ENCODE results near the gene MRPL37.
"Not testable (repeated sequence)": the region's sequence is repeated elsewhere in the genome, so short reads cannot be mapped to it uniquely, and the experiment has no call there.

MRPL37 gene

DNA sequence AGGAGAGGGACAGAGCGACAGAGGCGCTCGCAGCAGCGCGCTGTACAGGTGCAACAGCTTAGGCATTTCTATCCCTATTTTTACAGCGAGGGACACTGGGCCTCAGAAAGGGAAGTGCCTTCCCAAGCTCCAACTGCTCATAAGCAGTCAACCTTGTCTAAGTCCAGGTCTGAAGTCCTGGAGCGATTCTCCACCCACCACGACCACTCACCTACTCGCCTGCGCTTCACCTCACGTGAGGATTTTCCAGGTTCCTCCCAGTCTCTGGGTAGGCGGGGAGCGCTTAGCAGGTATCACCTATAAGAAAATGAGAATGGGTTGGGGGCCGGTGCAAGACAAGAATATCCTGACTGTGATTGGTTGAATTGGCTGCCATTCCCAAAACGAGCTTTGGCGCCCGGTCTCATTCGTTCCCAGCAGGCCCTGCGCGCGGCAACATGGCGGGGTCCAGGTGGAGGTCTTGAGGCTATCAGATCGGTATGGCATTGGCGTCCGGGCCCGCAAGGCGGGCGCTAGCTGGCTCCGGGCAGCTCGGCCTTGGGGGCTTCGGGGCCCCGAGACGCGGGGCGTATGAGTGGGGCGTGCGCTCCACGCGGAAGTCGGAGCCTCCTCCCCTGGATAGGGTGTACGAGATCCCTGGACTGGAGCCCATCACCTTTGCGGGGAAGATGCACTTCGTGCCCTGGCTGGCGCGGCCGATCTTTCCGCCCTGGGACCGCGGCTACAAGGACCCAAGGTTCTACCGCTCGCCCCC lies at the start of gene MRPL37, which contains the start of gene CYB5RL:
Gene MRPL37 (plus strand): TSS at position 403 of the 754 bp plus-strand sequence. CDS start 77 bp downstream, at position 480.
Gene CYB5RL (minus strand): TSS at position 266 of the 754 bp plus-strand sequence. CDS start 4,414 bp downstream, outside the sequence.
- peak; percentile 75 for DNase-seq

DNA sequence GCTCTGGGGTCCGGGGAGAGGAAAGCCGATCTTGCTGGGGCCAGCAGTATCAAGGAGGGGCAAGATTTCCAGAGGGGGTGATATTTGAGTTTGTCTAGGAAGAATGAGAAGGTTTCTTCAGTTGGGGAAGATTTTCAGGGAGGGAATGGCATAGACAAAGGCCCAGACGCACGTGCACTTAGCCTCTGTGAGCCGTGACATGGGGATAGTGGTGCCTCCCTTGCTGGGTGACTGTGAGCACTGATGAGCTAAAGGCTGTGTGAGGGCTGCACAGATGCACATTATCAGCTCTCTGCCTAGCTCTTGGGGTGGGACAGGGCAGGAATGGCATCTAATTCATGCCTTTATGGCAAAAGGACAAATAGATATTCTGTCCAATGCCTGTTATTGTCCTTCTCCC lies 49.0 kb upstream of the MRPL37 start:
- no peak for DNase-seq

DNA sequence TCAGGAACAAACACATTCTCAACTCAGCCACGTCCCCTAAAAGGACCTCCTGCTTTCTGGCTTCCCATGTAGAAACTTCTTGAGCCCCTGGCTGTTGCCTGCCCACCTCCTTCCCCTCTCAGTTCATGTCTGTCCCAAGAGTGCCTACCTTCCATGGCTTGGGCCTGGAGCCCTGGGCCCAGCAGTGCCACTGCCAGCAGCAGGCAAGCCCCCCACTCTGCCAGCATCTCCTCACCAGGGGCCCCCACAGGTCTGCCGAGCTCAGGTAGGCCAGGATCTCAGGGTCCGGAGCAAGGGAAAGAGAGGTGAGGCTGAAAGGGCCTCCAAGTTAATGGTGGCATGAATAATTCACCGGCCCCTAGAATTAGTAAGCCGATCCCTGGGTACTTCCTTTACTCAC lies 47.3 kb upstream of the MRPL37 start, which contains the start of gene CDCP2:
Gene CDCP2 (minus strand): TSS at position 305 of the 400 bp plus-strand sequence. CDS start 78 bp downstream, at position 227.
- DNase-seq = no peak

DNA sequence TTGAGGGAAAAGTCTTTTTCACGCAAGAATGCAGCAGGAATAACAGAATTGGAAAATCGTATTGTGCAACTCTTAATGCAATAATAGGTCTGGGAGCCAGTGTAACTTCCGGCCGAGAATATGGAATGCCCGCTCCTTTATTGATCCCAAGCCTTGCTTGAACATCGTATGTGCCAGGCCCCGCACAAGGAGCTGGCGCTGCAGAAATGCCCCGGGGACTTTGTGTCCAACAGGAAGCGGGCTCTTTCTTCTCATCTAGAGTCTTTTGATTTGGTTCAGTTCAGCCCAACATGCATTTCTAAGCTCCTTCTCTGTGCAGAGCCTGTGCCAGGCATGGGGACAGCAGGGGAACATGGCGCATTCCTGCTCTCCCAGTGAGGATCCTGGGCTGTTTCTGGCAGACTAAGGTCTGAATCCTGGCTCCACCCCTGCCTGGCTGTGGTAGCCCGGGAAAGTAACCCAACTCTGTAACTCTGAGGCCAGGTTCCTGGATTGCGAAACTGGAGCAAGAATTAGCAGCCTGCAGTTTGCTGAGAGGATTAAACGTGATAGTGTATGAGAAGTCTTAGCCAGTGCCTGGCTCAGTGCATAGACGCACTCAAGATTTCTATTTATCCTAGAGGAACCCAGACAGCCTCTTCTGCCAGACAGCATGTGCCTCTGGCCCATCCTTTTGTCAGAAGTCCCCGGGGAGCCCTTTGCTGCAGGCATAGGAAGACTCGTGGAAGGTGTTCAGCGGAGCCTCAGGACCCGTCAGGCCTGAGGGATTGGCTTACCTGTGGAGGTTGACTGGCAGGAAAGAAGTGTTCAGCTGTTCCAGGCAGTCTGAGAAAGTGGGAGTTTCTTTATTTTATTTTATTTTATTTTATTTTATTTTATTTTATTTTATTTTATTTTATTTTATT lies 46.2 kb upstream of the MRPL37 start:
- DNase-seq = no peak

DNA sequence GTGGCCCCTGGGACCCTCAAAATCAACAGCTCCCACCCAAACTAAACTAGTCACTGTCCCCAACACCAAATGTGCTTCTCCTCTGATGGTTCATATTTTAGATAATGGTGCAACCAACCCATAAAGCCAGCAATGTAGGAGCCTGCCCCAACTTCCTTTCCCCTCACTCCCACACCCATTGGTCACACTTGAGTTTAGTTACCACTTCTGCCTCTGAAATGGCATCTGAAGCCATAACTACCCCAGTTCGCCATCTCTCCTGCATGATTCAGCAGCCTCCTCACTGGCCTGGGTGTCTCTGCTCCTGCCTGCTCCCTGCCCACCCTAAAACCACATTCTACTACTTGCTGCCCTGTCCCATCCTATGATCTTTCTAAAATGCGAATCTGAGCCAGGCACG lies 43.8 kb upstream of the MRPL37 start:
- DNase-seq = no peak

DNA sequence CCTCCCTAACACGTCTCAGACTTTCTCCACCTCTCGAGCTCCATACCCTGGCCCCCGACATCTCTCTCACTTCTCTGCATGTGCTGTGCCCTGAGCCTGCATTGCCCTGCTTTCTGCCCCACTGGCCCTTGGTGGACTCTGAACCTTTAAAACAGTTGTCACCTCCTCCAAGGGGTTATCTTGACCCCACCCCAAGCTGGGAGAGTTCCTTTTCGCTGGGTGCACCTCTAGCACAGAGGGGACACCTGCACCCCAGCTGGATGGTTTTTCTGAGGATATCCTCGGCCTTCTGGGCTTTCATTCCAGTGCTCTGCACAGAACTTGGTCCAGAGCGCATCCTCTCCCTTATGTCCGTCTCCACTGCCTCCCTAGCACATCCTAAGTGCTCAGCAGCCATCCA lies 43.0 kb upstream of the MRPL37 start:
- DNase-seq = no peak

DNA sequence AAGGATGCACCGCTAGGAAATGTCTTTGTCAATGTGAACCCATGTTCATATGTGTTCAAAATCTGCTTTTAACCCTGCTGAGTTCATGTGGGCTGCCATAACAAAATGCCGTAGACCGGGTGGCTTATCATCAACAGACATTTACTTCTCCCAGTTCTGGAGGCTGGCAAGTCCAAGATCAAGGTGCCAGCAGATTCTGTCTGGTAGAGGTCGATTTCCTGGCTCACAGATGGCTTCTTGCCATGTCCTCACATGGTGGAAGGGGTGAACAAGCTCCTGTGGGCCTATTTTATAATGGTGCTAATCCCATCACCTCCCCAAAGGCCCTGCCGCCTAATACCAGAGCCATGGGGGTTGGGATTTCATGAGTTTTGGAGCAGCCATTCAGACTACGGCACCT lies 42.6 kb upstream of the MRPL37 start:
- no peak for DNase-seq

DNA sequence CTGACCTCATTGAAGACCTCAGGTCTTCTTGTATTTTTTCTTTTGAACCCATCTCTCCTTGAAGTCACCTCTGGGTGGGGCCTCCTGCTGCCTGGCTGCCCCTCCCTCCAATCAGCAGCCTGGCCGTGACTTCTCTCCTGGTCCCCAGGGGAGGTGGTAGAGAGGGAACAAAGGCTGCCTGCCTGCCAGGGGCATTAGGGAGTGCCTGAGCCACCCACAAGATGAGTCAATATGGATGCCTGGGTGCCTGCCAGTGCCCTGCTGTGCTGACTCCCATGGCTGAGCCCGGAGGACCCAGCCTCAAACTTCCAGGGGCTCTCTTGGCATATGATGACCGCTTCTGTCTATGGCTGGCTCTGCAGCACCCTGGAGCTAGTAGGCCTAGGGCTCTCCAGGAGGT lies 41.9 kb upstream of the MRPL37 start:
- DNase-seq = no peak

DNA sequence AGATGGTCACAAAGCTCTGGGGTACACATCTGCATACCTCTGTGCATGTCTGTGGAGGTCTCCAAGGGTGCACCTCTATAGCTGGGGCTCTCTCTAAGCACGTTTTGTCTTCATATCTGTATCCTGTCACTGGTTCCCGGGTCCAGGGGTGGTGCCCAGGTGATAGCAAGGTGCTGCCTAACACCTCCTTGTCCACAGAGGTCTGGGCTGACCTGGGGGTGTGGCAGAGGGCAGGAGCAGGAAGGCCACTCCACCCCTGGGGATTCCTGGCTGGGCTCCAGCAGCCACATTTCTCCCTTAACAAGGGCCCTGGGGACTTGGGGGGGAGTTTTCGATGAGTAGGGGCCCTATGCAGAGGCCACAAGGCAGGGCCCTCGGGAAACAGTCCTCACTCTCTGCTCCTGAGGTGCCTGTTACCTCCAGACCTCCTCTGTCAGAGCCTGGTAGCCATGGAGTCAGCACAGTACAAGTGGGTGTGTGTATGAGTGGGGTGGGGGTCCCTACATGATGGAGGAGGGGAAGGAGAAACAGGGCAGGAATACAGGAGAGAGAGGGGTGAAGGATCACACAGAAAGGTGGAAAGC lies 40.1 kb upstream of the MRPL37 start:
- DNase-seq = no peak

DNA sequence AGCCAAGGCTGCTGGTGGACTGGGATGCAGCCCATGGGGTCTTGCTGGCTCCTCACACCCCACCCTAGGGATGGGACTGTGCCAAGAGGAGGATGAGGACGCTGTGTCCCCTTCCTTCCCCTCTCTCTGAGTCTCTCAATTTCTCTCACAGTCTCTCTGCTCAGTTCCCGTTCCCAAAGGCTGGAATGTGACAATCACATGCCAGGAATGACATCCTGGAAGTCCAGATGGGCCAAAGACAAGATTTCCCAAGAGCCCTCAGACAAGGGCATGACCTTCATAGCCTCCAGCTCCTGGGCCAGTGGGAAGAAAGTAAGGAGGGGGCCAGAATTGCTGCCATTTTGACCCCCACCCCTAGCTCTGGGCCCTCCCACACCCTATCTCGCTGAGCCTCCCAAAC lies 39.6 kb upstream of the MRPL37 start:
- no peak for DNase-seq

DNA sequence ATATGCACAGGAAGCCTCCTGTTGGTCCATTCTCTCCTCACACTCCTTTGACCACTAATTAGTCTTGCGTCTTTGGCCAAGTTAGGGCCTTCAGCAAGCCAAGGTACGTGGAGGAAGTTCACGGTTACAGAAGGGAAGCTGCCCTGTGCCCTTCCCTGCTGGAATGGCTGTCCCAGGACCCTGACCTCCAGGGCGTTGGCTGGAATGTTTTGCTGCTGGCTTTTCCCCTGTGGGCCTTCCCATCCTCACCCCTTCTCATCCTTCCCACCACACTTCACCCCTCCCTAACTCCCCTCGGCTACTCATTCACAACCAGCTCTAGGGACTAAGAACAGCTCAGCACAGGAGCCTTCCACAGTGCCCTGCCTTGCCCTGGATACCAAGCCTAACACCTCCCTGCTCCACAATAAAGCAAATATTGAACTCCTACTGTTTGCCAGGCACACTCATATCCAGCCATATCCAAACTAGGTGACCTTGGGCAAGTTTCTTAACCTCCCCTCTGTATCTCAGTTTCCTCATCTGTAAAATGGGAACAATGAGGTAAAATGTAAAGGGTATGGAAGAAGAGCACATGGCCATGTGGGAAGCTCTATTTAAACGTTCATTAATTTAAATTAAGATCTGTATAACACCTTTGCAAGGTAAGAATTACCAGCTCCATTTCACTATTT lies 38.3 kb upstream of the MRPL37 start:
- DNase-seq = no peak

DNA sequence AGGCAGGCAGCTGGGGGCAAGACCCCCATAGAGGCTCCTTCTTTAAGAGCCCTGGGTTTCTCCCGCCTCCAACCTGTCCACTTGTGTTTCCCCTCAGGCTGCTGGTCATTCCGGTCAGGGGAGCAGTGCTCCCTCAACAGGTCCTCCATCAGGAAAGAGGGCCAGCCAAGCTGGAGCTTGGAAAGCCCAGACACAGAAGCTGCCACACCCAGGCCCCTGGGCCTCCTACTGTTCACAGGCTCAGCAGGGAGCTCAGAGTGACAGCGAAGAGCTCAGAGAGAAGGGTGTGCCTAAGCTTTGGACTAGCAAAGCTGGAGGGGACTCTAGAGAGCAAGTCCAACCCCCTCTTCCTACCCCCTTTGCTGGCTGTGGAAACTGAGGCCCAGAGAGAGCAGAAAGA lies 36.9 kb upstream of the MRPL37 start:
- no peak for DNase-seq

DNA sequence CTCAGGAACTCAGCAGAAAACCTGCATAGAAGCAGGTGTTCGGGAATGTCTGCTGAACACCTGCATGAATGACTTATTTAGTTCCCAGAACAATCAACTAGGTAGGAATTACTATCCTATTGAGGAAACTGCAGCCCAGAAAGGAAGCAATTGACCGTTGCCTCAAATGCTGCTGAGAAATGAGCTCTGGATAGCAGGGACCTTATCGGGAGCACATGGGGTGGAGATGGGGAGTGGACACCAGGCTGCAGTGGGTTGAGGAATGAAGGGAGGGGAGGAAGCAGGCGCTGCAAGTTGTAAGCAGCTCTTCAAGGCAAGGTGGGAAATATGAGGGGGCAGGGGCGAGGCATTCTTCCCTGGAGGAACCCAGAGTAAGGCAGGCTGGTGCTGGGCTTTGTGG lies 36.4 kb upstream of the MRPL37 start:
- DNase-seq = no peak

DNA sequence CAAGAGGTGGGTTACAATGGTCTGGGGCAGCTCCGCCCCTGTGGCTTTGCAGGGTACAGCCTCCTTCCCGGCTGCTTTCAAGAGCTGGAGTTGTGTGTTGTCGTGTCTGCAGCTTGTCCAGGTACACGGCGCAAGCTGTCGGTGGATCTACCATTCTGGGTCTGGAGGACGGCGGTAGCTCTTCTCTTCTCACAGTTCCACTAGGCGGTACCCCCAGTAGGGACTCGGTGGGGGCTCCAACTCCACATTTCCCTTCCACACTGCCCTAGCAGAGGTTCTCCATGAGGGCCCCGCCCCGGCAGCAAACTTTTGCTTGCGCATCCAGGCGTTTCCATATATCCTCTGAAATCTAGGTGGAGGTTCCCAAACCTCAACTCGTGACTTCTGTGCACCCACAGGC lies 34.8 kb upstream of the MRPL37 start:
- DNase-seq = no peak

DNA sequence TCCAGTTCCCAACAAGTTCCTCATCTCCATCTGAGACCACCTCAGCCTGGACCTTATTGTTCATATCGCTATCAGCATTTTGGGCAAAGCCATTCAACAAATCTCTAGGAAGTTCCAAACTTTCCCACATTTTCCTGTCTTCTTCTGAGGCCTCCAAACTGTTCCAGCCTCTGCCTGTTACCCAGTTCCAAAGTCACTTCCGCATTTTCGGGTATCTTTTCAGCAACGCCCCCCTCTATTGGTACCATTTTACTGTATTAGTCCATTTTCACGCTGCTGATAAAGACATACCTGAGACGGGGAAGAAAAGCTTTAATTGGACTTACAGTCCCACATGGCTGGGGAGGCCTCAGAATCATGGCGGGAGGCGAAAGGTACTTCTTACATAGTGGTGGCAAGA lies 33.6 kb upstream of the MRPL37 start:
- not testable (repeated sequence) for DNase-seq

DNA sequence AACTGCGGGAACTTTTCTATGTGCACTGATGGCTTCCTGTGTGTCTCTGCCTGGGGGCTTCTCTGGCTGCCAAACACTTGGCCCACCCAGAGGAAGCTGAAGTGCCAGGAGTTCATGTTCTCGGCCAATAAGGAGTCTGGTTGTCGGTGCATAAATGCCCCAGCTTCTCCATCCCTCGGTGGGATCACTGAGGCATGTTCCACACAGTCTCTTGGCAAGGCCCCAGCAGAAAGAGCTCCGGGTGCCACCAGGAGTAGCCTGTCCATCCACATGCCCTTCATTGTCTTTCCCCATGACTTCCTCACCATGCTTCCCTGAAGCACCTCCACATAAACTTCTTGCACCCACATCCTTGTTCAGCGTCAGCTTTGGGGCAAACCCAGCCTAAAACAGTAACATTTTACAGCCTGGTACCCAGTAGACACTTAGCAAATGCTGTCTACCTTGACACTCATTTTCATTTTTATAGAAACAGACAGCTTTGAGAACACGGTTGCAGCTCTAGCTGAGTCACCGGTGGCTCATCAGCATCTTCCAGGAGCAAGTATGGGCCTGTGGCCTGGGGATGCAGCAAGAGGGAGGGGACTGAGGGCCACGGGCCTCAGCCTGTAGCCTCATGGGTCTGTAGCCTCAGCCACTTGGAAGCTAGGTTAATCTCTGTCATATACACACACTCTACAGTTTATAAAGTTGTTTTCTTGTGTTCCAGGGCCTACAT lies 32.4 kb upstream of the MRPL37 start:
- DNase-seq = no peak

DNA sequence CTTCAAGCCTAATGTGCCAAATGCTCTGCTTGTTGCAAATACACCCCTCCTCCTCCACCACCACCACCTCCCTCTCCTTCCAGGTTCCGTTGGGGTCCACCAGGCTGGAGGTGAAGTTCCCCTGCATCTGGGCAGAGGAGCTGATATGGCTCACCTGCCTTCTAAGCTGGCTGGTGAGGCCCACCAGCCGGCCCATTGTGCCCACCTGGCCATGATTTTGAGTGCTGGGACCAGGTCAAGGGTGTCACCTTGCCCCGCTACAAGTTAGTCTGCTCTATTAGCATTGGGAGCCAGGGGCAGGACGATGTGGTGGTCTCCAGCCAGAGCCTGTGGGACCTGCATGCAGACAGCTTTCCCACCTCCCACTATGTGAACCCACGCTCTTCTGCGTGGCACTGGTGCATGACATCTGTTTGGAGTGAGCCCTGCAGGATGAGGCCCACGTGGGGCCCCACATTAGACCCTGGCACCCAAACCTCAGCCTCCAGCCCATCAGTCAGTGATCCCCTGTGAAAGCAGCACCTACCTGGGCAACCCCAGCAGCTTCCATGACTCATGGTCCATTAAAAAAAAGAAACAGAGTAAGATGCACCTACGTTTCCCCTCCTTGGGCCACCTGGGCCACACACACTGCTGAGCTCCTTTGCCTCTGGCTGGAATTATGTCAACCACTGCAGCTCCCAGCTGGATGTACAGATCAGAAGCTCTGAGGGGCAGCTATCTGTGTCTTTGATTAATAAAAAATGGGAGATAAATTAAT lies 31.6 kb upstream of the MRPL37 start:
- DNase-seq = no peak

DNA sequence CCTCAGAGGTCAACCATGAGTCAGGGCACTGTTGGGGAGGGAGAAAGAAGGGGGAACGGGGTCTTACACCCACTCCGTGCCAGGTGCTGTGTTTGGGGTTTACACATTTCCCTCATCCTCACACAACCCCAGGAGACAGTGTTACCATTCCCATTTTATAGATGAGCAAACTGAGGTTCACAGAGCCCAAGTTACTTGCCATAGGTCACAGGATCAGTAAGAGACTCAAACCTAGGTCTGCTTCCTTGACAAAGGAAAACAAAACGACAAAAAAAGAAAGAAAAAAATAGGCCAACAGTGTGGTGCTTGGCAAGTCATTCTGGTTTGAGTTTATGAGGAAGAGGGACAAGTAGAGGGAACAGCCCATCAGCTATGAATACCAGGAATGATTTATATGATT lies 30.9 kb upstream of the MRPL37 start:
- no peak for DNase-seq

DNA sequence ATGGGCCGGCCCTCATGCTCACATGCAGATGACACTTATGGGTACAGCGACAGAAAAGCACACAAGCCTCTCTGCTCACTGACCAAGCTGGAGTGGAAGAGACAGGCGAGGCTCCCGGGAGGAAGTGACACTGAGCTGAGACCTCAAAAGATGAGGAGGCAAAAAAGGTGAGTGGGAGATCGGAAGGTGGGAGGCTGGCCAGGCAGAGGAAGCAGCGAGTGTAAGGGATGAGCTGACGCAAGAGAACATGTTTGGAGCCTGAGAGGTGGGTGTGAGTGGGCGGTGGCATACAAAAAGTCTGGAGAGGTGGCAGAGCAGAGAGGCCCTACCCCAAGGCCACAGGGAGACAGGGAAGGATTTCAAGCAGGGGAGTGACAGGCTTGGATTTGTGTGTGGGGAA lies 29.0 kb upstream of the MRPL37 start:
- no peak for DNase-seq

DNA sequence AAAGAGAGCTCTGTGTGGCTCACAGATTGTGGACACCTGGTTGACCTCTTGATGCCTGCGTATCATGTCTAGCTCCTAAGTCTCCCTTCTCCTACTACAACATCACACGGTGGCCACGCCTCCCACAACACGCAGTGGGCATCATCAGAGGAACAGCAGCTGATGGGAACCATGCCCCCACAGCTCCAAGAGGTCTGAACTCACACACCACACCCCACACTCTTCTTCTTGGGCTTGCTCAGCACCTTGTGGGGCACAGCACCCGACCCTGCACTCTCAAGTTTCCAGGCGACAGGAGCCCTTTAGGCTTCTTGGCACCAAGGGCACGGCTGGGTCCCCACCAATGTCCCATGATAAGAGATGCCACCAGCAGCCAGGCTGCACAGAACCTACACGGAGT lies 28.4 kb upstream of the MRPL37 start:
- DNase-seq = no peak
